ENCODE results near the gene HOXB4.

GRCh38 chr17:48615047-48615962 lies 37.2 kb upstream of the HOXB4 start, which contains the start of gene HOXB8:
- no peak for TF ChIP-seq CTCF (IDR thresholded peaks at IDR 0.05)
- TF ChIP-seq POLR2A (IDR thresholded peaks at IDR 0.05): no peak

Data from prostate gland (tissue), 2 donors.